BLaER1 treated with 17β-estradiol and CSF1 and Interleukin-3, amounts not matched to agents 10 nM and 100 nM (cell line): ENCODE measurements around the gene TAS2R9.

ENCODE experiments used
- H3K27ac ChIP-seq, 11 experiments: shearing (Covaris generic); formaldehyde crosslinking; 2 replicates each; pipeline ENCODE4 v1.8.1; 2022
- H3K27me3 ChIP-seq, 11 experiments: shearing (Covaris generic); formaldehyde crosslinking; 2 replicates each; pipeline ENCODE4 v1.8.1; 2022
- H3K36me3 ChIP-seq, 11 experiments: shearing (Covaris generic); formaldehyde crosslinking; 2 replicates each; pipeline ENCODE4 v1.8.1; 2022
- H3K4me1 ChIP-seq, 10 experiments: shearing (Covaris generic); formaldehyde crosslinking; 2 replicates each; pipeline ENCODE4 v1.8.1; 2022
- H3K4me2 ChIP-seq, 11 experiments: shearing (Covaris generic); formaldehyde crosslinking; 2 replicates each; pipeline ENCODE4 v1.8.1; 2022
- H3K4me3 ChIP-seq, 10 experiments: shearing (Covaris generic); formaldehyde crosslinking; 2 replicates each; pipeline ENCODE4 v1.8.1; 2022
- H3K9ac ChIP-seq, 11 experiments: shearing (Covaris generic); formaldehyde crosslinking; 2 replicates each; pipeline ENCODE4 v1.8.1; 2022
- H3K9me3 ChIP-seq, 11 experiments: shearing (Covaris generic); formaldehyde crosslinking; replicated peaks in 1 of 11; 2 replicates each; pipeline ENCODE4 v1.8.1; 2022
- H4K20me1 ChIP-seq, 11 experiments: shearing (Covaris generic); formaldehyde crosslinking; 2 replicates each; pipeline ENCODE4 v1.8.1; 2022
- Cebpa-rat ChIP-seq, 11 experiments: shearing (Covaris generic); IDR thresholded peaks; 2 replicates each; pipeline ENCODE4 v1.8.1; 2022

TAS2R9 gene

GRCh38 chr12:10771132-10771733, 38.7 kb downstream of the TAS2R9 start:
- Histone ChIP-seq H4K20me1 (no peaks in the 10 kb centered on the region), H3K9ac (no peak overlapping the region), H3K4me1 (no peaks in the 10 kb centered on the region), H3K9me3 (no peaks in the 10 kb centered on the region), H3K27ac (no peak overlapping the region), H3K36me3 (no peaks in the 10 kb centered on the region), H3K4me2 (no peak overlapping the region), H3K4me3 (no peak overlapping the region), H3K27me3 (no peaks in the 10 kb centered on the region)
- TF ChIP-seq Cebpa-rat (IDR thresholded peaks at IDR 0.05): no peak

- H4K20me1 ChIP-seq: no peaks in the 10 kb centered on the region
- no peak for TF ChIP-seq Cebpa-rat (IDR thresholded peaks at IDR 0.05)
- H3K4me1 ChIP-seq: no peaks in the 10 kb centered on the region
- no peak overlapping the region for H3K4me2 ChIP-seq
- no peak overlapping the region for H3K27ac ChIP-seq
- no peak overlapping the region for H3K4me3 ChIP-seq
- H3K36me3 ChIP-seq: peaks cover 0 to 2% (median 0%) of the 10 kb centered on the region in 11 experiments; a peak in 1 of 22 replicates
- no peak overlapping the region for H3K9ac ChIP-seq
- H3K9me3 ChIP-seq: peaks cover 23 to 26% (median 23%) of the 10 kb centered on the region in 11 experiments
- no peaks in the 10 kb centered on the region for H3K27me3 ChIP-seq
Measured at GRCh38 chr12:10759657-10760056, 50.3 kb downstream of the TAS2R9 start.
